Measurements from ENCODE around the gene CDR2.
A peak's percentile ranks its signal among the peaks of the same experiment; 100 is the strongest.
"Not testable (repeated sequence)": the region's sequence is repeated elsewhere in the genome, so short reads cannot be mapped to it uniquely, and the experiment has no call there.

The CDR2 gene

GRCh38 chr16:22353191-22353919 lies 21.1 kb downstream of the CDR2 start:
- no peak for DNase-seq (ENCODE audit: insufficient read length, low spot score)

GRCh38 chr16:22352723-22353122 lies 21.7 kb downstream of the CDR2 start:
- DNase-seq (ENCODE audit: insufficient read length, low spot score) = no peak
- no peak for FAIRE-seq

More at GRCh38 chr16:22353191-22353919, 21.1 kb downstream of the CDR2 start:
- FAIRE-seq = peak; percentile 55

- FAIRE-seq (no peak), DNase-seq (ENCODE audit: insufficient read length, low spot score) (no peak)
These were observed 22.3 kb downstream of the CDR2 start for GRCh38 chr16:22352140-22352539.

GRCh38 chr16:22351017-22351416 lies 23.4 kb downstream of the CDR2 start:
- not testable (repeated sequence) for DNase-seq (ENCODE audit: insufficient read length, low spot score); FAIRE-seq

GRCh38 chr16:22348291-22348690 lies 26.1 kb downstream of the CDR2 start:
- FAIRE-seq (no peak), DNase-seq (ENCODE audit: insufficient read length, low spot score) (no peak)

- FAIRE-seq (no peak), DNase-seq (ENCODE audit: insufficient read length, low spot score) (no peak)
These were observed 27.2 kb downstream of the CDR2 start for GRCh38 chr16:22347100-22347820.

GRCh38 chr16:22346483-22346882 lies 27.9 kb downstream of the CDR2 start:
- no peak for DNase-seq (ENCODE audit: insufficient read length, low spot score)
- FAIRE-seq = no peak

GRCh38 chr16:22342082-22342481 lies 32.3 kb downstream of the CDR2 start:
- no peak for DNase-seq (ENCODE audit: insufficient read length, low spot score)
- FAIRE-seq = no peak

- FAIRE-seq (no peak), DNase-seq (ENCODE audit: insufficient read length, low spot score) (no peak)
These were observed 33.5 kb downstream of the CDR2 start for GRCh38 chr16:22340945-22341344.

- DNase-seq (ENCODE audit: insufficient read length, low spot score) = no peak
- FAIRE-seq = no peak
These were observed 36.4 kb downstream of the CDR2 start for GRCh38 chr16:22337849-22338635.

GRCh38 chr16:22337045-22337444 lies 37.4 kb downstream of the CDR2 start:
- DNase-seq (ENCODE audit: insufficient read length, low spot score) (no peak), FAIRE-seq (no peak)

GRCh38 chr16:22336581-22336980 lies 37.8 kb downstream of the CDR2 start:
- DNase-seq (ENCODE audit: insufficient read length, low spot score) (no peak), FAIRE-seq (no peak)

- FAIRE-seq (no peak), DNase-seq (ENCODE audit: insufficient read length, low spot score) (no peak)
These were observed 38.7 kb downstream of the CDR2 start for GRCh38 chr16:22335668-22336246.

GRCh38 chr16:22333457-22333994 lies 40.9 kb downstream of the CDR2 start:
- no peak for FAIRE-seq
- DNase-seq (ENCODE audit: insufficient read length, low spot score) = no peak

- no peak for FAIRE-seq
- DNase-seq (ENCODE audit: insufficient read length, low spot score) = no peak
These were observed 44.1 kb downstream of the CDR2 start for GRCh38 chr16:22330326-22330725.

- DNase-seq (ENCODE audit: insufficient read length, low spot score) (no peak), FAIRE-seq (no peak)
These were observed 45.2 kb downstream of the CDR2 start for GRCh38 chr16:22329199-22329695.

GRCh38 chr16:22328081-22328725 lies 46.2 kb downstream of the CDR2 start:
- no peak for FAIRE-seq
- no peak for DNase-seq (ENCODE audit: insufficient read length, low spot score)

GRCh38 chr16:22327446-22327775 lies 47.0 kb downstream of the CDR2 start:
- FAIRE-seq (no peak), DNase-seq (ENCODE audit: insufficient read length, low spot score) (no peak)

GRCh38 chr16:22326771-22327445 lies 47.5 kb downstream of the CDR2 start:
- FAIRE-seq (no peak), DNase-seq (ENCODE audit: insufficient read length, low spot score) (no peak)

GRCh38 chr16:22326369-22326652 lies 48.1 kb downstream of the CDR2 start:
- DNase-seq (ENCODE audit: insufficient read length, low spot score) (no peak), FAIRE-seq (no peak)
